GM21526 (cell line): Measurements from ENCODE around the gene RPA3.
"Not testable (repeated sequence)": the region's sequence is repeated elsewhere in the genome, so short reads cannot be mapped to it uniquely, and the experiment has no call there.

Source experiments
- ATAC-seq: cut with Tn5 transposase; IDR thresholded peaks from one replicate; pipeline ENCODE4 v1.9.1; 2021; ENCODE audit warnings: moderate library complexity; ENCODE audit not compliant: unreplicated experiment, low FRiP score

RPA3 gene

DNA sequence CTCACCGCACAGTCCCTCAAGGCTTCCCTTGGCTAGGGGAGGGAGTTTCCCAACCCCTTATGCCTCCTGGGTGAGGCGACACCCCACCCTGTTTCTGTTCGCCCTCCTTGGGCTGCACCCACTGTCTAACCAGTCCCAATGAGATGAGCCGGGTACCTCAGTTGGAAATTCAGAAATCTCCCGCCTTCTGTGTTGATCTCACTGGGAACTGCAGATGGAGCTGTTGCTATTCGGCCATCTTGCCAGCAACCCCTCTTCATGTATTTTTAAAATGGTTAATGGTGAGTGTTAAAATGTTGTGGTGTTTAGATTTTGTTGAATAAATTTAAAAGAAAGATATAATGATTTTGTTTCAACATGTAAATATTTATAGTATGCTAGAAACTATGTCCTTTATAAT lies 55.9 kb downstream of the RPA3 start:
- ATAC-seq: no peak

DNA sequence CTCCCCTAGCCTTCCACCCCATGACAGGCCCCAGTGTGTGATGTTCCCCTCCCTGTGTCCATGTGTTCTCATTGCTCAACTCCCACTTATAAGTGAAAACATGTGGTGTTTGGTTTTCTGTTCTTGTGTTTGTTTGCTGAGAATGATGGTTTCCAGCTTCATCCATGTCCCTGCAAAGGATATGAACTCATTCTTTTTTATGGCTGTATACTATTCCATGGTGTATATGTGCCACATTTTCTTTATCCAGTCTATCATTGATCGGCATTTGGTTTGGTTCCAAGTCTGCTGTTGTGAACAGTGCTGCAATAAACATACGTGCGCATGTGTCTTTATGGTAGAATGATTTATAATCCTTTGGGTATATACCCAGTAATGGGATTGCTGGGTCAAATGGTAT lies 61.9 kb downstream of the RPA3 start:
- ATAC-seq: not testable (repeated sequence)

DNA sequence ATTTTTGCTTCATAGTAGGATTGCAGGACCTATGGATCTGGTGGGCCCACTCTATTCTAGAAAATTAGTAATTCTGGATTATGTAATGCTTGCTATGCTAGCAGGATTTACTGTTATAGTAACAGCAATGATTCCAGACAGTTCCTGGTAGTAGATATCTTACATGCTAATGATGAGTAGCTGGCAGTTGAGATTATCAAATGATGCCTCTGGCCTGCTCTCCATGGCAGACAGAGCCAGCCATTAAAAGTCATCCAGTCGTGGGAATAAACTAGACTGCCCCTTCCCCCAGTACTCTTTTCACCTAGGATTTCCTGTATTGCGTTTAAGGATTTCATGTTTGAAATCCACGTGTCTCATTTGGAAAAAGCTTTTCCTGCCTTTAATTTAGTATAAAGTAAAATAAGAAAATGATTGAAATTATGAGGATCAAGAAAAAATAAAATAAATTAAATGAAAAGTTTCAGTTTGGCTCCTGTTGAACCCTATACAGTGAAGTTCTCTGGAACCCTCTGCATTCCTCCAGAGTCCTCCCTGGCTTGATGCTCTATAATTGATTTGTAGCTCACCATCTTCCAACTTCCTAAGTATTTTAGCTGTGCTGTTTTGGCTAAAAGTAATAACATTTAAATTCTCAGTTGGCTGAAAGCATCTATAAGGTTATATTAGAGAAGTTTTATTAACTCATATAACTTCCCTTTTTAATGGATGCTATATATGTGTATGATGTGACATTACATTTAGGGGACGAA lies 63.3 kb downstream of the RPA3 start:
- ATAC-seq: no peak

DNA sequence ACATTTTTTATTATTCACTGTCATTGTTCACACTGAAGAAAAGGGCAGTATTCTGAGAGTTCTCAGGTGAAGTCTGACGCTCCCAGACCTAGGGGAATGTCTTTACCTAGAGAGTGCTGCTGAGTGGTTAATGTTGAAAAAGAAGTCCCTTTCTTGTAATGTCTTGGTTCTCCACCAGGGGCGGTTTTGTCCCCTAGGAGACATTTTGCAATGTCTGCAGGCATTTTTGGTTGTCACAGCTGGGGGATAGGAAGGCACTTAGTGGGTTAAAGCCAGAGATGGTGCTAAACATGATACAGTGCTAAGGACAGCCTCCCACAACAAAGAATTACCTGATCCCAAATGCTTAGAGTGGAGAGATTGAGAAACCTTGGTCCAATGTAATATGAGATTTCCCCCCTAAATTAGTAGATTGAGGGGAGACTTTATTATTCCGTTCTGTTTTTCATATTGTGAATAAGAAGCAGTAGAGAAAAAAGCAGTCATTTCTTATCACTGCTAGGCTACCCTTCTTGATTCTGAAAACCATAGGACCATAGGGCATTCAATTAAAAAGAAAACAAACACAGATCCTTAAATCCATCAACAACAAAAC lies 64.7 kb downstream of the RPA3 start:
- no peak for ATAC-seq

DNA sequence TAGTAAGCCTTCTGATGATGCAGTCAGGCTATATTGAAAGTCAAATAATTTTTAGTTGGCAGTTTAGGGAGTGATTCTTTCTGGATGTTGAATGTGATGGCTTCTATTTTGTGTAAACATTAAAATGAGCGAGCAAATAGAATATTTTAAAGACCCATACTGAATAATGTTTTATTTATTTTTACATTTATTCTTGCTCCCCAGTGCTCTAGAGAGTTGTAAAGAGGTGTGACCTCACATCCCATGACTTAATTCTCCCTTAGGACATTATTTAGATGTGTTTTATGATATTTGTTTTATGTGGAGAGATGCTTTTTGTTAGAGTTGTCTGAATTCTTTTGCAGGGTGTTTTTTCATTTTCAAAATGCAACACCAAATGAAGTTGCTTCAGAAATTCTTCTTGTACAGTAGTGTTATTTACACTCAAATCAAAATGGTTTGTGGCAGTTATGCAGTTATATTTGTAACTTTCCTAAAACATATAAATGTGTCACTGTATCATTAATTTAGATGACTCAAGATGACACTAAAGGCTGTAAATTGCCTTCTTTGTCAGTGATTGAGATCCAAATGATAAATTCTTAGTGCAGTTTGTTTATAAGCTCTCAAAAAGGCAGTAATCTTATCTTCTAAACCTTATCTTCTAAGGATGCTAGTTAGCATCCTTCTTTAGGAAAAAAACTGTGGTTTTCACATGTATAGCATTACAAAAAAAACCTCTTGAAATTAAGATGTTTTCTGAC lies 65.4 kb downstream of the RPA3 start:
- no peak for ATAC-seq

DNA sequence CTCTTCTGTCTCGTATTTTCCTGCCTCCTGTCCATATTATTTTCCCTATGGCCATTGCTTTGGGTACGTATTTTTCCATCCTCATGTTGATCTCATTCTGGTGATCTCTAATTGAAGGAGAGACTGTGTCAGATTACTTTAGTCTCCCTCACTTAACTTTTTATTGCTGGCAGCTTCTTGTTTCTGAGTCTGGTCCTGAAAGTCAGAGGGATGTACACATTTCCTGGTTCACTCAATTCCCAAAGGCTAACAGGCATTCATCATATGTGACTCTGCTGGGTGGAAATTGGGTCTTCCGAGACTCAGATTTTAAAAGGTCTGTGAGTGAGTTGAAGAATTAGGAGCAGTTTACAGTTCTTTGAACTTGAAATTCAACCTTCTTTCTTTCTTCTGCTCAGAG lies 66.9 kb downstream of the RPA3 start:
- ATAC-seq: no peak

DNA sequence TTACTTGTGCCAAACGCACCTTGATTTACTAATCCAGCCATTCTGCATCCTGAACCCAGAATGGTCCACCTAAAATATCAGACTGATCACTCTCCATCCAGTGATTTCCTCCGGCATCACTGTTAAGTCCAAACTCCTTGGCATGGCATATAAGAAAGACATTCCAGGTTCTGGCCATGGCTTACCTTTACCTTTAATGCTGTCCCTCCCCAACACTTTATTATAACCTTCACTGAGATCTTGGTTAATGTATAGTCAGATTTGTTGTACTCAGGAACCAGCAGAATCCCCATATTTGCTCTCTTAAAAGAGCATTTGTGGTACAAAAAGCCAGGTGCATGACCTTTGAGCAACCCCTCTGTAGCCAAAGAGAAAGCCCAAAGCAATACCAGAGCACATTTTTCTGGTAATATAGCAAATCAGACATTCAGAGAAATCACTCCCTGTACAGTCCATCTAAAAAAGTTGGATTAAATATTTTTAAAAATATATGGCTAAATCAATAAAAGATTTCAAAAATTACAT lies 67.7 kb downstream of the RPA3 start:
- ATAC-seq: no peak

DNA sequence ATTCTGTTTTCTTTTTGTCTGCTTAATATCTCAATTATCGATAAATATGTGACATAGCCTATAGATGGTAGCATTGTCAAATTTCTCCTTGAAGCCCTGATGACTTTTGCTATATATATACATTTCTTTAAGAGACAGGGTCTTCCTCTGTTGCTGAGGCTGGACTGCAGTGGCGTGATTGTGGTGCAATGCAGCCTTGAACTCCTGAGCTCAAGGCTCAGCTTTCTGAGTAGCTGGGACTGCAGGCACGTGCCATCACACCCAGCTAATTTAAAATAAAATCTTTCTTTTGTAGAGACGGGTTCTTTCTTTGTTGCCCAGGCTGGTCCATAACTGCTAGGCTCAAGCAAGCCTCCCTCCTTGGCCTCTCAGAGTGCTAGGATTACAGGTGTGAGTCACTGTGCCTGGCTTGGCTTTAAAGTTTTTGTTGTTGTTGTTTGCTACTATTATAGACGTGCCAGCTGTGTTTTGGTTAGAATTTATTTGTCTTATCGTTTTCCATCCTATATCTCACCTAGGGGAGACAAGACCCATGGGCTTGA lies 70.8 kb downstream of the RPA3 start:
- no peak for ATAC-seq

DNA sequence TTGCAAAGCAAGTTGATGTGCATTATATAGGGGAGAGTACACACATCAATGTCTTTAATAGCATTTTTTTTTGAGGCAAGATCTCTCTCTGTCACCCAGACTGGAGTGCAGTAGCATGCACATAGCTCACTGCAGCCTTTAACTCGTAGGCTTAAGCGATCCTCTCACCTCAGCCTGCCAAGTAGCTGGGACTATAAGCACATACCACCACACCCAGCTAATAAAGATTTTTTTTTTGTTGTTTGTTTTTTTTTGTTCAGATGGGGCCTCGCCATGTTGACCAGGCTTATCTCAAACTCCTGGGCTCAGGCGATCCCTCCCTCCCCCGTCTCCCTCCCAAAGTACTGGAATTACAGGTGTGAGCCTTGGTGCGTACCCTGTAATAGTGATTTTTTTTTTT lies 76.3 kb downstream of the RPA3 start:
- ATAC-seq: no peak

DNA sequence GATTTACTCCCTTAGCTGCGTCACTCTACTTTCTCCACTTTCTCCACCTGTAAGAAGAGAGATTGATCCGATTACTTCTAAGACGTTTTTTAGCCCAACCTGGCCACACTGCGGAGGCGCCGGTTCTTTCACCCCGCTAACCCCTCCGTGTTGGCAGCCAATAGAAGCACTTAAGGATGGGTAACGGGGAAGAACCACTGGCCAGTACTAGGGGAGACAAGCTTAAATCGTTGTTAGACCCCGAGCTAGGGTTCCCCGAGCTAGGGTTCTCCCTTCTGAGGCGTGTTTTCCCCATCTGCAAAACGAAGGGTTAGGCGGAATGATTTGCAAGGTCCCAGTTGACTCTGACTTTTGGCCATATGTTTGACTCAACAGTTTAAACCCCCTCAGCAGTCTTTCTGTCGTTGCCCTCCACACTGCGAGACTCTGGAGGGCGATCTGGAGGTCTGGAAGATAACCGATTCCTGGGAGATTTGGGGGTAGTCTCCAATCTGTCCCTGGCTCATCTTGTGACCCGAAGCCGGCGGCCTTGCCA lies 77.2 kb downstream of the RPA3 start:
- peak; percentile 6 for ATAC-seq

DNA sequence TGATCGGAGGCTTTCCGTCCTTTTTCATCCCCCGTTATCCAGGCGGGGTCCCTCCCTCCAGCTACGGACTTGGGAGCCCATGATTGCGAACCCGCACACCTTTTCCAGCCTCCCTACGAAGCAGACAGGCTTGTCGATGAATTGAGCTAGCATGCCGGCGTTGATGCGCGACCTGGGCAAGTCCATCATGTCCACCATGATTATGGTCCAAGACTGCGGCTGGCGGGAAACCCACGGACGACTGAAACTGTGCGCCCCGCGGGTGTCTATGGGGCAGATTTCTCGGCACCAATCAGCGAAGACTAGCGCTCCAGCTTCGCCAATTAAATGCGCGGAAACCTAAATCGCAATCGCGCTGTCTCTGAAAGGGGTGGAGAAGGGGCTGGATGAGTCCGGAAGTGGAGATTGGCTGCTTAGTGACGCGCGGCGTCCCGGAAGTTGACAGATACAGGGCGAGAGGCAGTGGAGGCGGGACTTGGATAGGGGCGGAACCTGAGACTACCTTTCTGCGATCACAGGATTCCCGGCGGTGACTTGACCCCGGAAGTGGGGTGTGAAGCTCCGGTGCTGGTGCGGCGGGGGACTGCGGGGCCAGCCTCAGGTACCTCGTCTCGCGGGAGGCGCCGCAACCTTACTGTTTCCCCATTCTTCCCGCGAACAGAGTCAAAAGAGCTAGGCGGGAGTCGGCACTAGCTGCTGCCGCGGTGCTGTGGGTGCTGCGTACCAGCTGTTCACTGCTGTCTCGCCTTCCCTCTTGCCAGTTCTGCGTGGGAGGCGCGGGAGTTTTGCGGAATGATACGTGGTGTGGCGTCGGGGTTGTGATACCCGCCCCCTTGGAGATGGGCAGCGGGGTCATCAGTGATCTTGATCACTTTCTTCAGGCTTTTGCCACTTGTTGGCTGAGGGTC lies 77.9 kb downstream of the RPA3 start, which contains the start of gene UMAD1:
Gene UMAD1 (plus strand): TSS at position 532 of the 908 bp plus-strand sequence. CDS start 32,620 bp downstream, outside the sequence.
- peak; percentile 96 for ATAC-seq

DNA sequence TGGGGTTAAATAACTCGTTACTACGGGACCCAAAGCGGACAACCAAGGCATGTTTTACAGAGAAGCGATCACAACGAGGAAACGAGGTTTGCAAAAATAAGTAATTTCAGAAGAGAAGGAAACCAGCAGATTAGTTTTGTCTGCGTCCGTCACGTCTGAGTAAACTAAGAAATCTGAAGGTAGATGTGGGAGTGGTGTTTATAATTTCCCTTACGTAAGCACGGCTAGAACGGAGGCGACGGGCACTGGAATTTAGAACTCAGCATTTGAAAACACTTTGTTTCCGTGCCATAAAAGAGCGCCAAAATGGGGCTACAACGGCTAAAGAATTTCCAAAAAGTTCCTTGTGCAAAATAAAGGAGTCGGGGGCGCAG lies 78.6 kb downstream of the RPA3 start:
- ATAC-seq: peak; percentile 10

DNA sequence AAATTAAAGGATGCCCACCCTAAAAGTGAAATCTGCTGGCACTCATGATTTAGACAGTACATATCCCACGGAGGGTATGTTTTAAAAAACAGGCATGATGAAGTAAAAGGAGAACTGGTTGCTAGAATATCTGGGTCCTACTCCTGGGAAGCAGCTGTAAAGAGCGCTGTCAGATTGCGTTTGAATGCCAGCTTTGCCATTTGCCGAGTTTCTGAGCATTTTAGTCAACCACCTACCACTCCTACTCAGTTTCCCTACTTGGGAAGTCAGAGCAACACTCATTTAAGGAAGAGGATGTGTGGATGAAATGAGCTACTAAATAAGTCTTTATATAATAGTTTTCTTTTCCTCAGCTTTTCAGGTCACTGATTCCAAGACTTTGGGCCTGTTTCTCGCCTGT lies 79.0 kb downstream of the RPA3 start:
- no peak for ATAC-seq

DNA sequence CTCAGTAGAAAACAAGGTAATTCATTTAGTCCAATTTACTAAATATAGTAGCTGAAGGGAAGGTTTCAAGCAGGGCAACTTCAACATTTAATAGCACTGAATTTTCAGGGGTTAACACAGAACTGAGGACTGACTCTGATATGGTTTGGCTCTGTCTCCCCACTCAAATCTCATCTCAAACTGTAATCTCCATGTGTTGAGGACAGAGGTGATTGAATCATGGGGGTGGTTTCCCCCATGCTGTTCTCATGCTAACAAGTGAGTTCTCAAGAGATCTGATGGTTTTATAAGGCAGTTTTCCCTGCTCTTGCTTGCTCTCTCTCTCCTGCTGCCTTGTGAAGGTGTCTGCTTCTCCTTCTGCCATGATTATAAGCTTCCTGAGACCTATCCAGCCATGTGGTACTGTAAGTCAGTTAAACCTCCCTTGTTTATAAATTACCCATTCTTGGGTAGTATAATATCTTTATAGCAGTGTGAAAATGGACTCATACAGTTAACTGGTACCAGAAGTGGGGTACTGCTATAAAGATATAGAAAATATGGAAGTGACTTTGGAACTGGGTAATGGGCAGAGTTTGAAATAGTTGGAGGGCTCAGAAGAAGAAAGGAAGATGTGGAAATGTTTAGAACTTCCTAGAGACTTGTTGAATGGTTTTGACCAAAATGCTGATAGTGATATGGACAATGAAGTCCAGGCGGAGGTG lies 87.6 kb downstream of the RPA3 start:
- no peak for ATAC-seq

DNA sequence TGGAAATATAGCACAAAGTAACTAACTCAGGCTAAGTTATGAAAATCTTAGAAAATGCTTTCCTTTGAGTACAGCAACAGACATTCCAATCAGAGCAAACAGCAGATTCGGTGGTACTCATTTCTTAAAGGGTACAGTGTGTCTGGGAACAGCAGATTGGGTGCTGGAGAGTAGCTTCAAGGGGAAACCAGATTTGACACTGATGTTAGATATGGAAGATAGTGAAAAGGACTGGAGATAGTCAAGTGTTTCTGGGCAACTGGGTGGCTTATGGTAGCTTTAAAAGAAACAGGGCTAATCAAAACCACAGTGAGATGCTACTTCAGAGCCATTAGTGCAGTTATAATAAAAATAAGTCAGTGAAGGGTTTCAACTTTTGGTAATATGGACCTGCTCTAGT lies 89.9 kb downstream of the RPA3 start:
- no peak for ATAC-seq

DNA sequence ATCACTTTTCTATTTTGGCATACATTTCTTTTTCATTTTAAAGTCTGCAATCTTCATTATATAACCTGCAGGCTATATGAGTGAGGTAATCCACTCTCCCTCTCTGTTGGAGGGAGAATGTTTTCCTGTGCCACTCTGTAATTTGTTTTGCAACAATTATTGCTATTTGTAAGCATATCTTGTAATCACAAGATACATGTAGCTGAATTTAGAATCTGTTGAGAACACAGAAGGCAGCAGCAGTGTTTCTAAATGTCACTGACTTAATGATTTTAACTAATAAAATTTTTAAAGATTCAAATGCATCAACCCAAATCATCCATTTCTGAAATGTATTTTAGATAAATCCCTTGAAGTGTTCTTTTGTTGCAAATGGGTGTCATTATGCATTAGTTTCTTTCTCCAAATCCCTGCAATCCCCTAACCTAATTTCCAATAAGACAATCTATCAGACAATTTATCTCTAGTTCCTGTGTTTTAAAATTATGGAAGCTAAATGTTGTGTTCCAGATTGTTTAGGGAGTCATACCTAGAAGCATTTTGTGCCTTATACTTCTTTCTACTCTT lies 97.7 kb downstream of the RPA3 start:
- ATAC-seq: no peak

DNA sequence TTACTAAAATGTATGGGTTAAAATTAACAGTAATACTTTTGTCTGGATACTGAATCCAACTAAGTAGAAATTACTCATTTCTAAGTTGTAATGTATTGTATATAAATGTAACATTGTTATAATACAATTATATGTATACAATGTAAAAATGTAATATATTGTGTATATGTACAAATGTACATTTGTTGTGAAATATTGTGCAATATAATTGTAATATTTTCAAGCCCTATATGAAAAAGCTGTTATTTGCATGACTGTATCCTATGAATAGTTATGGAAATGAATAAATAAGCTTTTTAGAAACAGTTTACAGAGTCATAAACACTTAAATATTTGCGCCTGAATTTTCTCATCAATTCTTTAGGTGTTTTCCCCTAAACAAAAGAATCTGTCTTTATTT lies 98.2 kb downstream of the RPA3 start:
- ATAC-seq: no peak

DNA sequence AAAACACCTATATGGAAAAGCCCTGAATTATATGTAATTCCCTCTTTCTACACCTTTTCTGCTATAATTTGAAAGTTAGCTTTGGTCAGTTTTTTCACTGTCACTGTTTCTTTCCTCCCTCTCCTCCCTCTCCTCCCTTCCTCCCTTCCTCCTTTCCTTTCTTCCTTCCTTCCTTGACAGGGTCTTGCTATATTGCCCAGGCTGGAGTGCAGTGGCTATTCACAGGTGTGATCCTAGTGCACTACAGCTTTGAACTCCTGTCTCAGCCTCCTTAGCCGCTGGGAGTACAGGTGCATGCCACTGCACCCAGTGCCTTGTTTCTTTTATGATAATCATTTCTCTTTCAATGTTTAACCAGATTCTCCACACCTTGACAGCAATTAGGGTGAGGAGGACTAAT lies 100.0 kb downstream of the RPA3 start:
- no peak for ATAC-seq

DNA sequence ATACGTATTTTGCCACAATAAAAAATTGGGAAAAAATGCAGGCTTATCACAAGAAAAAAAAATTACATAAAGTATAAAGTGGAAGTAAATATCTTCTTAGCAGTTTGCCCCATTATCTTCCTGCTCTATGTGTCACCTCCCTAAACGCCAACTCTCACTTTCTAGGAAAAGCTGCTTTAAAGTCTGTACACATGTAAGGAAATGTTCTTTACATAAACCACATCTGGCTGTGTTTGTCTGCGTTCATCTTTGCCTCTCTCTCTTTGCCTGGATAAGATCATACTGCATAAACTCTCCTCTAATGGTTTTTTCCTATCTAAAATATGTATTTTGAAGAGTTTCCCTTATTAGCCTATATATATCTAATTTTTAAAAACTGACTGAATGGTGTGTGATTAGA lies 100.9 kb downstream of the RPA3 start:
- ATAC-seq: no peak
